ENCODE data around the gene AKAP13.

AKAP13 gene

GRCh38 chr15:85557385-85557784 lies 177.0 kb downstream of the AKAP13 start:
- no peak for TF ChIP-seq Cebpa-rat (IDR thresholded peaks at IDR 0.05)
- H3K9ac ChIP-seq: peak overlapping the region in 4 of 11 experiments; percentile 16 to 71 (median 63); a peak in 7 of 22 replicates
- H3K27ac ChIP-seq: peak overlapping the region in 2 of 11 experiments; percentile 8 to 69; a peak in 2 of 22 replicates
- H3K4me2 ChIP-seq: peak overlapping the region in 6 of 11 experiments; percentile 76 to 94 (median 88); a peak in 12 of 22 replicates
- peaks cover 0 to 84% (median 21%) of the 10 kb centered on the region in 11 experiments; a peak in 11 of 22 replicates for H4K20me1 ChIP-seq
- peaks cover 12 to 77% (median 63%) of the 10 kb centered on the region in 11 experiments; a peak in 21 of 22 replicates for H3K36me3 ChIP-seq
- H3K9me3 ChIP-seq (replicated peaks in 1 of 11): peaks cover 0 to 20% (median 13%) of the 10 kb centered on the region in 11 experiments; a peak in 20 of 22 replicates
- H3K27me3 ChIP-seq: no peaks in the 10 kb centered on the region
- H3K4me1 ChIP-seq: peaks cover 16 to 92% (median 63%) of the 10 kb centered on the region in 10 experiments
- peak overlapping the region in 5 of 10 experiments; percentile 46 to 71 (median 61); a peak in 9 of 20 replicates for H3K4me3 ChIP-seq

GRCh38 chr15:85558848-85559247 lies 178.4 kb downstream of the AKAP13 start:
- no peaks in the 10 kb centered on the region for H3K27me3 ChIP-seq
- peaks cover 16 to 91% (median 61%) of the 10 kb centered on the region in 10 experiments for H3K4me1 ChIP-seq
- TF ChIP-seq Cebpa-rat (IDR thresholded peaks at IDR 0.05): no peak
- peak overlapping the region in 5 of 11 experiments; percentile 32 to 94 (median 84); a peak in 7 of 22 replicates for H3K4me2 ChIP-seq
- H3K9ac ChIP-seq: peak overlapping the region in 1 of 11 experiments; percentile 54; a peak in 2 of 22 replicates
- peaks cover 0 to 95% (median 35%) of the 10 kb centered on the region in 11 experiments; a peak in 13 of 22 replicates for H4K20me1 ChIP-seq
- H3K36me3 ChIP-seq: peaks cover 2 to 76% (median 51%) of the 10 kb centered on the region in 11 experiments; a peak in 21 of 22 replicates
- peak overlapping the region in 1 of 11 experiments; percentile 16; a peak in 1 of 22 replicates for H3K27ac ChIP-seq
- peaks cover 0 to 5% (median 2%) of the 10 kb centered on the region in 11 experiments; a peak in 19 of 22 replicates for H3K9me3 ChIP-seq (replicated peaks in 1 of 11)
- H3K4me3 ChIP-seq: no peak overlapping the region

DNA sequence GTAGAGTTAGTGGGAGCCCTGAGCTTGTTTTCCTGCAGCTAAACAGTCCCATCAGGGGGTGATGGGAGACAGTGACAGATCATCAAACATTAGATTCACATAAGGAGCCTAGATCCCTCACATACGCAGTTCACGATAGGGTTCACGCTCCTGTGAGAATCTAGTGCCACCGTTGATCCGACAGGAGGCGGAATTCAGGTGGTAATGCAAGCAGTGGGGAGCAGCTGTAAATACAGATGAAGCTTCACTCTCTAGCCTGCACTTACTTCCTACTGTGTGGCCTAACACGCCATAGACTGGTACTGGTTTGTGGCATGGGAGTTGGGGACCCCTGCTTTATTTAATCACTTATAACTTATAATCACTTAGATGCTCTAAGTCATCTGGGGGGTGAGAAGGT lies 179.1 kb downstream of the AKAP13 start:
- H3K4me3 ChIP-seq: no peak overlapping the region
- peaks cover 0 to 79% (median 46%) of the 10 kb centered on the region in 11 experiments; a peak in 18 of 22 replicates for H3K36me3 ChIP-seq
- no peak overlapping the region for H3K27ac ChIP-seq
- H4K20me1 ChIP-seq: peaks cover 0 to 100% (median 39%) of the 10 kb centered on the region in 11 experiments; a peak in 13 of 22 replicates
- H3K9me3 ChIP-seq (replicated peaks in 1 of 11): no peaks in the 10 kb centered on the region
- H3K9ac ChIP-seq: peak overlapping the region in 1 of 11 experiments; percentile 54; a peak in 2 of 22 replicates
- H3K4me1 ChIP-seq: peaks cover 13 to 91% (median 54%) of the 10 kb centered on the region in 10 experiments
- no peaks in the 10 kb centered on the region for H3K27me3 ChIP-seq
- peak overlapping the region in 5 of 11 experiments; percentile 32 to 94 (median 84); a peak in 10 of 22 replicates for H3K4me2 ChIP-seq
- TF ChIP-seq Cebpa-rat (IDR thresholded peaks at IDR 0.05): no peak

DNA sequence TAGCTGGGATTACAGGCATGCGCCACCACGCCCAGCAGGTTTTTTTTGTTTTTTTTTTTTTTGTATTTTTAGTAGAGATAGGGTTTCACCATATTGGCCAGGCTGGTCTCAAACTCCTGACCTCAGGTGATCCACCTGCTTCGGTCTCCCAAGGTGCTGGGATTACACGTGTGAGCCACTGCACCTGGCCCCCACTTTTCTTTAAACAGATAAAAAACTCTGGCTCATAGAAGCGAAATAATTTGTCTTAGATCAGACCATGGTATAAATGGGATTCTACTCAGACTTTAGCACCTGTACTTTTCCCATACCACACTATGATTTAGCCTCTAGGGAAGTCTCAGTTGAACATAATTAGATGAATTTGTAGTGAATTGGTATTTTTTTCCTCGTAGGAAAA lies 182.4 kb downstream of the AKAP13 start:
- Histone ChIP-seq H3K27me3 (no peaks in the 10 kb centered on the region), H3K4me2 (peak overlapping the region in 4 of 11 experiments; percentile 0 to 66 (median 36); a peak in 4 of 22 replicates), H3K4me3 (no peak overlapping the region), H3K36me3 (peaks cover 0 to 96% (median 40%) of the 10 kb centered on the region in 11 experiments; a peak in 16 of 22 replicates), H3K9me3 (replicated peaks in 1 of 11) (no peaks in the 10 kb centered on the region), H3K27ac (no peak overlapping the region), H4K20me1 (peaks cover 0 to 100% (median 67%) of the 10 kb centered on the region in 11 experiments; a peak in 13 of 22 replicates), H3K4me1 (peaks cover 0 to 96% (median 21%) of the 10 kb centered on the region in 10 experiments; a peak in 9 of 20 replicates), H3K9ac (no peak overlapping the region)
- TF ChIP-seq Cebpa-rat (IDR thresholded peaks at IDR 0.05): no peak

DNA sequence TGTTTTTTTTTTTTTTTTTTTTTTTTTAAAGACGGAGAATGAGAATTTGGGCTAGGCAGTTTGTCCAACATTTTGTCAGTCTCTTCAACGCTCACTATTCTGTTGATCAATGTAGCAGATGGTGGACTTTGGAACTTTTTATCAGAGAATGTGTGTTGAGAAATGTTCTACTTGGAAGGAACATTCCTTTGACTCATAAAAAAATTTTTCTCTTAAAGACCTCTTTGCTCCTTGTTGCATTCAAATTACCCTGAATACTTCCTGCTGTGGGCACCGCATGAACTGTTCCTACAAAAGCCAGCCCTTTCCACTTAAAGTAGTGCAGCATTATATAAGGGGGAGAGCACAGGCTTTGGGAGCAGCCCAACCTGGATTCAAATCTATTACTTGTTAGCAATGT lies 182.9 kb downstream of the AKAP13 start:
- no peak for TF ChIP-seq Cebpa-rat (IDR thresholded peaks at IDR 0.05)
- Histone ChIP-seq H3K9me3 (replicated peaks in 1 of 11) (no peaks in the 10 kb centered on the region), H3K36me3 (peaks cover 0 to 96% (median 40%) of the 10 kb centered on the region in 11 experiments; a peak in 15 of 22 replicates), H4K20me1 (peaks cover 0 to 100% (median 72%) of the 10 kb centered on the region in 11 experiments; a peak in 13 of 22 replicates), H3K27me3 (no peaks in the 10 kb centered on the region), H3K4me1 (peaks cover 0 to 96% (median 16%) of the 10 kb centered on the region in 10 experiments; a peak in 9 of 20 replicates), H3K4me2 (peak overlapping the region in 4 of 11 experiments; percentile 0 to 66 (median 36); a peak in 5 of 22 replicates), H3K9ac (peak overlapping the region in 1 of 11 experiments; percentile 36; a peak in 1 of 22 replicates), H3K4me3 (no peak overlapping the region), H3K27ac (0 out of 22 replicates have a peak overlapping the region, but pooled peaks of 1 of the 11 experiments have one; percentile 33)

GRCh38 chr15:85563731-85564130 lies 183.3 kb downstream of the AKAP13 start:
- peaks cover 0 to 96% (median 13%) of the 10 kb centered on the region in 10 experiments; a peak in 9 of 20 replicates for H3K4me1 ChIP-seq
- peak overlapping the region in 3 of 11 experiments; percentile 13 to 66 (median 59); a peak in 5 of 22 replicates for H3K4me2 ChIP-seq
- H3K4me3 ChIP-seq: no peak overlapping the region
- H3K9me3 ChIP-seq (replicated peaks in 1 of 11): no peaks in the 10 kb centered on the region
- peaks cover 0 to 96% (median 37%) of the 10 kb centered on the region in 11 experiments; a peak in 15 of 22 replicates for H3K36me3 ChIP-seq
- 0 out of 22 replicates have a peak overlapping the region, but pooled peaks of 1 of the 11 experiments have one; percentile 33 for H3K27ac ChIP-seq
- peaks cover 0 to 100% (median 76%) of the 10 kb centered on the region in 11 experiments; a peak in 13 of 22 replicates for H4K20me1 ChIP-seq
- H3K27me3 ChIP-seq: no peaks in the 10 kb centered on the region
- H3K9ac ChIP-seq: peak overlapping the region in 1 of 11 experiments; percentile 36; a peak in 1 of 22 replicates
- TF ChIP-seq Cebpa-rat (IDR thresholded peaks at IDR 0.05): no peak

DNA sequence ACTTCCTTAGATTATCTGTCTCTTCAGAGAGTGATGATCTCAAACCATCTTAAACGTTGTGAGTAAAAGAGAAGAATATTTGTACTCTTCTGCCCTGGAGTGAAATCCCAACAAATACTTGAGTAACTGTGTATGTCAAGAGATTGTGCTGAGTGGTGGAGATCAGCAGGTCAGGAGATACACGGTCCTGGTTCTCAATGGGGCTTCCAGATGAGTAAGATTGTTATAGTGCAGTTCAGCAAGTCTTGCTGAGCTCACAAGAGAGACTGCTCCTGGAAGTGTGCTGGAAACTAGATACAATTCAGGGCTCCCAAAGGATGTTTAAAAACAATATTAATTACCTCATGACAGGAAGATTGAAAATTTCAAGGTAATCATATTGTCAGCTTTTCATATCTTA lies 184.3 kb downstream of the AKAP13 start:
- Histone ChIP-seq H3K4me1 (peaks cover 0 to 96% (median 5%) of the 10 kb centered on the region in 10 experiments; a peak in 9 of 20 replicates), H3K4me2 (peak overlapping the region in 3 of 11 experiments; percentile 4 to 61 (median 59); a peak in 4 of 22 replicates), H3K27me3 (no peaks in the 10 kb centered on the region), H3K9me3 (replicated peaks in 1 of 11) (peaks cover 0 to 6% (median 0%) of the 10 kb centered on the region in 11 experiments; a peak in 6 of 22 replicates), H3K27ac (no peak overlapping the region; a peak in 1 of 22 replicates), H3K4me3 (no peak overlapping the region), H3K36me3 (peaks cover 0 to 95% (median 34%) of the 10 kb centered on the region in 11 experiments; a peak in 15 of 22 replicates), H4K20me1 (peaks cover 0 to 100% (median 77%) of the 10 kb centered on the region in 11 experiments; a peak in 13 of 22 replicates), H3K9ac (no peak overlapping the region)
- TF ChIP-seq Cebpa-rat (IDR thresholded peaks at IDR 0.05): no peak

DNA sequence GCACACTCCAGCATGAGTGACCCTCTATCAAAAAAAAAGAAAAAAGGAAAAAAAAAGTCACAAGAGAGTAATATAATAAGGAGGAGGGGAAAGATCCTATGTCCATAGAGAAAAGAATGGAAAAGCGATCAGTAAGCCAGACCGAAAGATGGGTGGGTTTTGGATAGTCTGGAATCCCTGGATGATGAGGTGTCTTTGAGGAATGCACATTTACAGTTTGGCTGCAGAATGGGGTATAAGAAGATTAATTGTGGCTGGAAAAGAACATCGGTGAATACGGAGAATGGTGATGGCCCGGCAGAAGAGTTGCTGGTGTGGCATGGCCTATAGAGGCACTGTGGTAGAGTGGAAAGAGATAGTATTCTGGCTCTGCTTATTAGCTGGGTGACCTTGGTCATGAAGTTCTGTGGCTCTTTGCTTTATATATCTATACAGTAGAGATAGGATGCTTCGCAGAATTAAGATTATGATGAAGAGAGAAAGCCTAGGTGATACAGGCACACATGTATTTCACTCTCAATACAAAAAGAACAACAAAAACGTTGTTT lies 187.9 kb downstream of the AKAP13 start:
- H3K4me3 ChIP-seq: no peak overlapping the region
- H3K36me3 ChIP-seq: peaks cover 0 to 93% (median 23%) of the 10 kb centered on the region in 11 experiments; a peak in 12 of 22 replicates
- peaks cover 0 to 100% (median 9%) of the 10 kb centered on the region in 10 experiments; a peak in 10 of 20 replicates for H3K4me1 ChIP-seq
- peaks cover 0 to 11% (median 0%) of the 10 kb centered on the region in 11 experiments; a peak in 6 of 22 replicates for H3K9me3 ChIP-seq (replicated peaks in 1 of 11)
- H3K27ac ChIP-seq: 0 out of 22 replicates have a peak overlapping the region, but pooled peaks of 1 of the 11 experiments have one; percentile 24
- no peak overlapping the region for H3K9ac ChIP-seq
- no peak for TF ChIP-seq Cebpa-rat (IDR thresholded peaks at IDR 0.05)
- H4K20me1 ChIP-seq: peaks cover 0 to 100% (median 96%) of the 10 kb centered on the region in 11 experiments; a peak in 13 of 22 replicates
- H3K27me3 ChIP-seq: no peaks in the 10 kb centered on the region
- peak overlapping the region in 3 of 11 experiments; percentile 21 to 62 (median 59); a peak in 7 of 22 replicates for H3K4me2 ChIP-seq

Measured in BLaER1 treated with 17β-estradiol and CSF1 and Interleukin-3, amounts not matched to agents 10 nM and 100 nM (cell line).